Motor neuron (in vitro differentiated cells): Measurements from ENCODE around the gene SCO1. TPM values are rescaled to one million over a fixed set of nuclear protein-coding genes. Genes with fewer than 3 reads are reported as not detected.
"Not testable (repeated sequence)": the region's sequence is repeated elsewhere in the genome, so short reads cannot be mapped to it uniquely, and the experiment has no call there.

Experiments used
- ATAC-seq, 8 experiments: fragments of 200-7000 bp; cut with Tn5 transposase; replicated peaks in 6 of 8; 2 replicates each; pipeline ENCODE4 v1.8.0; 2021; ENCODE audit warnings: mild to moderate bottlenecking in 8 of 8, moderate library complexity in 8 of 8
- H3K27ac ChIP-seq, 2 donors: fragments of 250-450 bp; sonication (Bioruptor Pico); 2 replicates each; pipeline ENCODE4 v1.9.0; 2021; ENCODE audit warnings: antibody characterized with exemption in 2 of 2, mild to moderate bottlenecking in 2 of 2, moderate library complexity in 1 of 2
- H3K4me1 ChIP-seq, 2 donors: fragments of 250-450 bp; sonication (Bioruptor Pico); replicated peaks in 1 of 2; 2 replicates each; pipeline ENCODE4 v1.6.1; 2021; ENCODE audit warnings: antibody characterized with exemption in 2 of 2, mild to moderate bottlenecking in 2 of 2, moderate library complexity in 1 of 2
- H3K4me3 ChIP-seq, 5 donors: fragments of 250-450 bp; sonication (Bioruptor Pico); 2 replicates each; pipeline ENCODE4 v1.9.0; 2021; ENCODE audit warnings: antibody characterized with exemption in 5 of 5, mild to moderate bottlenecking in 5 of 5, moderate library complexity in 4 of 5
- WGBS, 10 experiments: fragments of 450-650 bp; shearing (Covaris generic); methylation state at CpG; one replicate each; pipeline ENCODE4 v1.0.0; 2022; 5-methylcytosine and 5-hydroxymethylcytosine counted together
- in situ Hi-C, 9 experiments: fragments of 400-800 bp; cut with MboI; loops; one replicate each; pipeline ENCODE4 v1.15.0; 2021; ENCODE audit warnings: low sequenced_read_pairs in 9 of 9, low pct_unique_long_range_greater_than_20kb in 2 of 9; ENCODE audit not compliant: unreplicated experiment in 9 of 9
- total RNA-seq, 8 experiments: library from RNA; unstranded; fragments of 300-600 nt; gene quantifications; 2 replicates each; pipeline versions ENCODE4 v1.2.3 to v1.2.4, GENCODE V29; 2022

Gene SCO1
- total RNA-seq, 8 experiments from 2014 or later, result 15.0 to 45.2 (median 20.9) TPM

- H3K27ac ChIP-seq, result no peak overlapping the region
- 0 to 94% (median 25%) methylated on average over 1 of the region's 1 CpG; no CpG with 5 or more reads in 1 of the 10 experiments for WGBS, 10 experiments
Measured at GRCh38 chr17:10718547-10718946, 21.2 kb upstream of the SCO1 start.

DNA sequence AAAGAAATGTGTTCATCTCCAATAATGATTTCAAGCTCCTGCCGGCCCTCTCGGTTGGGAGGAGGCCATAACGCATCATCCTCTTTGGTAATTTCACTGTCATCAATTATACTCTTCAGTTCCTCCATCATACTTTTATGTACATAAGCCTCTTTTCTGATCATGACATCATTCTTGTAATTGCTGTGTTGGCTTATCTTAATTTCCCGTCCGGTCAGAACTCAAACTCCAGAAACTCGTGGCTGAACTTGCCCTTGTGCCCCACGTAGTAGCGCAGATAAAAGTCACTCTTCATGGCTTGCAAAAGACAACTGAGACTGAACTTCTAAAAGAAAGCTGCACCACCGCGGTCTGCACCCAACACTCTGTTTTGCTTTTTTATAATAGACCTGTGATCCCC lies 18.9 kb upstream of the SCO1 start:
- peak in 1 of 8 experiments; percentile 20 for ATAC-seq
- 78 to 96% (median 92%) methylated on average over 1 to 10 of the region's 10 CpGs; no CpG with 5 or more reads in 1 of the 10 experiments for WGBS, 10 experiments

More at GRCh38 chr17:10718547-10718946, 21.2 kb upstream of the SCO1 start:
- Histone ChIP-seq H3K4me1 (no peaks in the 10 kb centered on the region), H3K4me3 (no peak overlapping the region)
- in situ Hi-C loops, result loop anchor here in 1 of 9 experiments (25.0 kb wide), 1 partner anchor 1269 kb away; the partner anchor contains the start of gene ZNF18
- ATAC-seq, result no peak

GRCh38 chr17:10713318-10713717 lies 16.0 kb upstream of the SCO1 start:
- Histone ChIP-seq H3K4me1 (no peaks in the 10 kb centered on the region), H3K4me3 (no peak overlapping the region), H3K27ac (no peak overlapping the region)
- ATAC-seq, result peak in 3 of 8 experiments; percentile 66 to 85 (median 68)
- 0 to 100% (median 85%) methylated on average over 1 to 2 of the region's 2 CpGs; no CpG with 5 or more reads in 1 of the 10 experiments for WGBS, 10 experiments
- in situ Hi-C loops, result loop anchor here in 1 of 9 experiments (25.0 kb wide), 1 partner anchor 1274 kb away; the partner anchor contains the start of gene ZNF18

More for the DNA sequence above, 18.9 kb upstream of the SCO1 start:
- H3K4me3 ChIP-seq, result no peak overlapping the region
- H3K4me1 ChIP-seq, result no peaks in the 10 kb centered on the region
- in situ Hi-C loops, result loop anchor here in 1 of 9 experiments (25.0 kb wide), 1 partner anchor 1271 kb away; the partner anchor contains the start of gene ZNF18
- no peak overlapping the region for H3K27ac ChIP-seq

DNA sequence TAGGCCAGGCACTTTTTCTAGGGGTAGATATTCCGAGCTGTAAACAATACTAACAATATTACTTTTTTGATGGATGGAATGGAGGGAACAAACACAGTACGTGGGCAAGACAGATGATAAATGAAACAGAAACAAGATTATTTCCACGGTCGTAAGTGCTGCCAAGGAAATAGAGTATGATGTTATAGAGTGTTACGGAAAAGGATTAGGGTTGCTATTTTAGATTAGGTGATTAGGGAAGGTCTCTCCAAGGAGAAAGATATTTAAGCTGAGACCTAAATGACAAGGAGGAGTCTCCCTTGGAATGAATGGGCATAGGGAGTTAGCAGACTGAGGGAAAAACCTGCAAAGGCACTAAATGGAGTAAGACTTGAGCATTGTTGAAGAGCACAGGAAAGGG lies 8.4 kb upstream of the SCO1 start:
- 83 to 100% (median 95%) methylated on average over 2 to 5 of the region's 5 CpGs; no CpG with 5 or more reads in 1 of the 10 experiments for WGBS, 10 experiments
- in situ Hi-C loops, result loop anchor here in 1 of 9 experiments (25.0 kb wide), 1 partner anchor 1282 kb away; the partner anchor contains the start of gene ZNF18
- ATAC-seq, result no peak
- Histone ChIP-seq H3K4me1 (no peaks in the 10 kb centered on the region), H3K27ac (no peak overlapping the region), H3K4me3 (no peak overlapping the region)

- ATAC-seq, result no peak
- in situ Hi-C loops, result loop anchor here in 1 of 9 experiments (25.0 kb wide), 1 partner anchor 1285 kb away; the partner anchor contains the start of gene ZNF18
- peaks cover 0 to 5% of the 10 kb centered on the region in 2 donors for H3K4me1 ChIP-seq
- no peak overlapping the region for H3K4me3 ChIP-seq
- no peak overlapping the region for H3K27ac ChIP-seq
- WGBS, 10 experiments, result 17 to 90% (median 85%) methylated on average over 1 to 2 of the region's 2 CpGs; no CpG with 5 or more reads in 6 of the 10 experiments
Measured at GRCh38 chr17:10702574-10702973, 5.2 kb upstream of the SCO1 start.

DNA sequence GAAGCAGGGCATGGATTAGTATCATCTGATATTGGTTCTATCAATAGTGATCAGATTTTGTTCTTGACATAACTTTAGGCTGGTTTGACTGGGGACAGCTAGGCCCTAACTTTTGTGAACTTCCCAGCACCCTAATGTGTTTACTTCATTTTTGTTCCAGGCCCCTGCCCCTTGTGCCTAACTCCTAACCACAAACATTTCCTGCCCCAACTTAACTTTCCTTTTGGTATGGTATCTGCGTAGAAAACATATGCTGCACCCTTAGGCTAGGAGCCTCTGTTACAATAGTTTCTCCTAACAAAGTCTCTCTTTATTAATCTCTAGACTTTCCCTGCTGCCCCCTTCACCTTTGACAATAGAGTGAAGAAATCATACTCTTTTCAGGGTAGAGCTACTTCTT lies 2.5 kb upstream of the SCO1 start:
- no peak for ATAC-seq

GRCh38 chr17:10698096-10698818 lies 924 bp upstream of the SCO1 start:
- peak overlapping the region; percentile 60 to 100 (median 79) for H3K4me3 ChIP-seq
- peaks cover 7 to 11% of the 10 kb centered on the region in 2 donors for H3K4me1 ChIP-seq
- in situ Hi-C loops, result no loop called here
- H3K27ac ChIP-seq, result peak overlapping the region in 1 of 2 donors; percentile 81
- no peak for ATAC-seq
- 1 to 34% (median 18%) methylated on average over 7 to 17 of the region's 18 CpGs for WGBS, 10 experiments

More for the DNA sequence above, 2.5 kb upstream of the SCO1 start:
- peaks cover 7 to 11% of the 10 kb centered on the region in 2 donors for H3K4me1 ChIP-seq
- no peak overlapping the region for H3K27ac ChIP-seq
- no peak overlapping the region for H3K4me3 ChIP-seq
- WGBS, 10 experiments, result 80 to 100% (median 100%) methylated on average over 1 of the region's 1 CpG; no CpG with 5 or more reads in 3 of the 10 experiments
- in situ Hi-C loops, result loop anchor here in 1 of 9 experiments (25.0 kb wide), 1 partner anchor 1287 kb away; the partner anchor contains the start of gene ZNF18

- H3K4me3 ChIP-seq, result peak overlapping the region; percentile 60 to 100 (median 79)
- H3K27ac ChIP-seq, in situ Hi-C loops, ATAC-seq: not testable (repeated sequence)
- 64 to 90% (median 81%) methylated on average over 3 to 16 of the region's 17 CpGs; no CpG with 5 or more reads in 3 of the 10 experiments for WGBS, 10 experiments
- peaks cover 7 to 11% of the 10 kb centered on the region in 2 donors for H3K4me1 ChIP-seq
Measured at GRCh38 chr17:10695875-10696407, 1.4 kb downstream of the SCO1 start.

- H3K27ac ChIP-seq, result no peak overlapping the region
- in situ Hi-C loops, result no loop called here
- no peak overlapping the region for H3K4me3 ChIP-seq
- no peaks in the 10 kb centered on the region for H3K4me1 ChIP-seq
- 70 to 100% (median 93%) methylated on average over 1 to 2 of the region's 2 CpGs for WGBS, 10 experiments
- no peak for ATAC-seq
Measured at GRCh38 chr17:10687499-10687898, 9.8 kb downstream of the SCO1 start.

DNA sequence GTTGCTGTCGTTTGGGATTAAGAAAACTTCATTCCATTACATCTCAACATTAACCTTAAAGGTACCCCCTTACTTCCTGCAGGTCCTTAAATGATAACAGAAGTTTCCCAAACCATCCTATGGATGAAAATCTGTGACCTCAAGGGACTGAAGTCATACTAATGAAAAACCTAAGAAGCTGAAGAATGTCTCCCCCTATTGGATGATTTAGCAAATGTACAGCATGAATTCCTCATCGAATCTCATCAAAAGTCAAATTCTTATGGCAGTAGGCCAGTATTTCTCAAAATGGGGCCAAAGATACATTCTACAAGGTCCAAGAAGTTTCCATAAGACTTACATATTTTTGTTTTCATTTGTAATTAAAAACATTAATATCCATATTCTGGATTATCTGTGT lies 13.5 kb downstream of the SCO1 start:
- 43 to 100% (median 64%) methylated on average over 1 to 2 of the region's 2 CpGs; no CpG with 5 or more reads in 2 of the 10 experiments for WGBS, 10 experiments
- no peak overlapping the region for H3K4me3 ChIP-seq
- no peak overlapping the region for H3K27ac ChIP-seq
- H3K4me1 ChIP-seq, result no peaks in the 10 kb centered on the region
- in situ Hi-C loops, result no loop called here
- ATAC-seq, result no peak

GRCh38 chr17:10681866-10682446 lies 15.4 kb downstream of the SCO1 start:
- Histone ChIP-seq H3K27ac (no peak overlapping the region), H3K4me3 (no peak overlapping the region), H3K4me1 (no peaks in the 10 kb centered on the region)
- in situ Hi-C loops, result no loop called here
- ATAC-seq, result peak in 1 of 8 experiments; percentile 41
- WGBS, 10 experiments, result 56 to 95% (median 86%) methylated on average over 1 to 7 of the region's 7 CpGs

DNA sequence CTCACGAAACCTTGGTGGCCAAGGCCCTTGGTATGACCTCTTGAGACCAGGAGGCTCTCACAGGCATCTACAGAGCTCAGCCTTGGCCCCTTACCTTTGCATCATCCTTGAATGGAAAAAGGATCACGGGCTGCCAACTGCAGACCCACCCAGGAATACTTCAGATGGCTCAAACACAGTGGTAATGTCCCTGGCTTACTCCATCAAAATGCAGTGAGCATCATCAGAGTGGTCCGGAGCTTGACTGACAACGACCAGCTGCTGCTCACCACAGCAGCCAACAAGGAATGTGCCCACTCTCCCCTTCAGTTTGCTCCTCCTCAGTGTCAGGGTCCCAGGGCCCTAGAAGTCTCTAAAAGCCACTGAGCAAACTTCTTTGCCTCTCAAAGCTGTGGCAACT lies 22.6 kb downstream of the SCO1 start:
- Histone ChIP-seq H3K27ac (no peak overlapping the region), H3K4me1 (no peaks in the 10 kb centered on the region), H3K4me3 (no peak overlapping the region)
- WGBS, 10 experiments, result 67 to 100% (median 100%) methylated on average over 1 to 2 of the region's 4 CpGs; no CpG with 5 or more reads in 5 of the 10 experiments
- in situ Hi-C loops, result no loop called here
- ATAC-seq, result no peak

DNA sequence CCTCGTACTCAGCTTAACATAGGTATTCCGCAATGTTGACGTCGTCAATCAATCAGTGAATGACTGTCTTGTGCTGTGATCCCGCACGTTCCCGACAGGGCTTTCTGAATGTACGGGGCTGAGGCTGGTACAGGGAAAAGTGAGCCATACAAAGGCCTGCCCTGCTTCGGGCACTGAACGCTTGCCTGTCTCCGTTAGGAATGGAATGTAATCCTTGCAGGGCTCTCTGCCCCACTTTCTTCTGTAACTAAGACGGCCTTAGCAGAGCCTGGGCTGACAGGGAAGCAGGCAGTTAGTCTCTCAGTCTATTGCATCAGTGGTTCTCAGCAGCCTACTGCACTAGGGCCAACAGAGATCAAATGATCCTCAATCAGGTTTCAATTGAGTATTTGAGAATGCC lies 24.0 kb downstream of the SCO1 start:
- Histone ChIP-seq H3K4me1 (no peaks in the 10 kb centered on the region), H3K27ac (no peak overlapping the region), H3K4me3 (no peak overlapping the region)
- 73 to 100% (median 93%) methylated on average over 1 to 9 of the region's 12 CpGs; no CpG with 5 or more reads in 1 of the 10 experiments for WGBS, 10 experiments
- in situ Hi-C loops, result no loop called here
- ATAC-seq, result peak in 2 of 8 experiments; percentile 21 to 33
